AG09309 (cell line): ENCODE data around the gene TLNRD1.

Source experiments
- DNase-seq: peaks from one replicate; pipeline ENCODE4 v3.0.0-alpha.2; 2010; ENCODE audit warnings: low read depth
- H3K4me3 ChIP-seq: 2 replicates; pipeline ENCODE4 v1.5.1; 2011; ENCODE audit warnings: mild to moderate bottlenecking, low read depth, low read length, moderate library complexity; ENCODE audit not compliant: control insufficient read depth
- TF ChIP-seq, protein P1 (sequence below): IDR thresholded peaks from 2 replicates; pipeline ENCODE4 v1.5.1; 2011; ENCODE audit warnings: mild to moderate bottlenecking, low read depth, low read length, inconsistent platforms; ENCODE audit not compliant: insufficient read depth, control insufficient read depth; ENCODE audit errors: missing control alignments

The TLNRD1 gene

DNA sequence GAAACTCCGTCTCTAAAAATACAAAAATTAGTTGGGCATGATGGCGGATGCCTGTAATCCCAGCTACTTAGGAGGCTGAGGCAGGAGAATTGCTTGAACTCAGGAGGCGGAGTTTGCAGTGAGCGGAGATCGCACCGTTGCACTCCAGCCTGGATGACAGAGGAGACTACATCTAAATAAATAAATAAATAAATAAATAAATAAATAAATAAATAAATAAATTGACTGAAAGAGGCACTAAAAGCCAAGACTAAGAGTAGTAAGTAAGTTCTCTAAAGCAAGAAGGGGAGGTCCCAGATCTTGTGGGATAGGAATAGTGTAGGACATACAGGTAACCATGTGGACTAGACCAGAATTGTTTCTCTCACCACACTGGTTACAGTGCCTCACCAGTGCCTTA lies 40.0 kb downstream of the TLNRD1 start:
- TF ChIP-seq, protein P1, sequence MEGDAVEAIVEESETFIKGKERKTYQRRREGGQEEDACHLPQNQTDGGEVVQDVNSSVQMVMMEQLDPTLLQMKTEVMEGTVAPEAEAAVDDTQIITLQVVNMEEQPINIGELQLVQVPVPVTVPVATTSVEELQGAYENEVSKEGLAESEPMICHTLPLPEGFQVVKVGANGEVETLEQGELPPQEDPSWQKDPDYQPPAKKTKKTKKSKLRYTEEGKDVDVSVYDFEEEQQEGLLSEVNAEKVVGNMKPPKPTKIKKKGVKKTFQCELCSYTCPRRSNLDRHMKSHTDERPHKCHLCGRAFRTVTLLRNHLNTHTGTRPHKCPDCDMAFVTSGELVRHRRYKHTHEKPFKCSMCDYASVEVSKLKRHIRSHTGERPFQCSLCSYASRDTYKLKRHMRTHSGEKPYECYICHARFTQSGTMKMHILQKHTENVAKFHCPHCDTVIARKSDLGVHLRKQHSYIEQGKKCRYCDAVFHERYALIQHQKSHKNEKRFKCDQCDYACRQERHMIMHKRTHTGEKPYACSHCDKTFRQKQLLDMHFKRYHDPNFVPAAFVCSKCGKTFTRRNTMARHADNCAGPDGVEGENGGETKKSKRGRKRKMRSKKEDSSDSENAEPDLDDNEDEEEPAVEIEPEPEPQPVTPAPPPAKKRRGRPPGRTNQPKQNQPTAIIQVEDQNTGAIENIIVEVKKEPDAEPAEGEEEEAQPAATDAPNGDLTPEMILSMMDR = no peak
- no peak overlapping the region for H3K4me3 ChIP-seq
- no peak for DNase-seq

DNA sequence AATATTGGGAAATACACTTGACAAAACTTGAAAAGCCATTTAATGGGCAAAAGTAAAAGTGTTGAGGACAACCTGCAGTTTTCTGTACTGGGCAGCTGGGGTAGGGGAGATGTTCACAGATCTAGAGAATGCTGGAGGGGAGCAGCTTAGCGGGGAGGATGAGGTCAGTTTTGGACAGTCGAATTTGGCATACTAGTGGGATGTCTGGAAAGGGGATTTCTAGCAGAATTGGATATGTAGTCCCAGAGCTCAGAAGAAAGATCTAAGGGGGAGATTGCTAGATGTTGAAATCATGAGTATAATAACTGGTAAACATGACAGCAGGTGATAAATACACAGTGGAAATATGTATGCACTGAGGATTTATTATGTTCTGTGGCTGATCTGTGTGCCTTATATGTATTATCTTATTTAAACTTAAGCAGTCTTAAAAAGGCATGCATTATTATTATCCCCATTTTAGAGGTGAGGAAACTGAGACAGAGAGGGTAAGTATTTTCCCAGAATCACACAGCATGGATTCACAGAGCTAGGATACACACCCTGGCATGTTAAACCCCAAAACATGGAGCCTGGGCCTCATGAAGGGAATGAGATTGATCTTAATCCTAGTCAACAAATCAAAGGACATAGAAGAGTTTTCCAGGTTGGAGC lies 42.7 kb downstream of the TLNRD1 start:
- TF ChIP-seq, protein P1 = no peak

DNA sequence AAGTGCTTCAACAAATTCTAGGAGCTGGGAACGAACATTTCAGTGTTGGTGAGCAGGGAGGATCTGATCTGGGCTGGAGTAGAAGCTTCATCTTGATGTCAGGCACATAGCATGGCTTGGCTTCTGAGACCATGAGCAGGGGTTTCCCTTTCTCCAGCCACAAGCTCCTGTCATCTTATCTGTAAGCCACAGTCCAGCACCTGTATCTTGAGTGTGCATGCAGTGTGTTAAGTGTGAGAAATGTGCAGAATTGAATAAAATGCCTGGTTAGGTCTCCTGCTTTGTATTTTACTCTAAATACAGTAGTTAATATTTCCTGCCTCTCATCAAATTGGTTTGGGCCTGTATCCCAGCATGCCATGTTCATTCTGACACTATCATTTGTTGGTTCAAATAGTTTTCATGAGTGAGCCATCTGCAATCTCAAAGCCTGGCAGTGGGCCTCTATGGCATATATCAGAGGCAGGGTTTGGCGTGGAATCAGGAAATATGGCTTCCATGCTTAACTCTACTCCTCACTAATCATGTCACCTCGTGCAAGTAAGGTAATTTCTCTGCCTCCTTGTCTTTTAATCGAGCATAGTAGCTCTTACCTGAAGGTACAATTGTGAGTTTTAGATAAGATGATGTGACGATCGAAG lies 43.3 kb downstream of the TLNRD1 start:
- no peak overlapping the region for H3K4me3 ChIP-seq
- TF ChIP-seq, protein P1 = no peak
- no peak for DNase-seq

More for the DNA sequence above, 42.7 kb downstream of the TLNRD1 start:
- no peak overlapping the region for H3K4me3 ChIP-seq
- DNase-seq = no peak

DNA sequence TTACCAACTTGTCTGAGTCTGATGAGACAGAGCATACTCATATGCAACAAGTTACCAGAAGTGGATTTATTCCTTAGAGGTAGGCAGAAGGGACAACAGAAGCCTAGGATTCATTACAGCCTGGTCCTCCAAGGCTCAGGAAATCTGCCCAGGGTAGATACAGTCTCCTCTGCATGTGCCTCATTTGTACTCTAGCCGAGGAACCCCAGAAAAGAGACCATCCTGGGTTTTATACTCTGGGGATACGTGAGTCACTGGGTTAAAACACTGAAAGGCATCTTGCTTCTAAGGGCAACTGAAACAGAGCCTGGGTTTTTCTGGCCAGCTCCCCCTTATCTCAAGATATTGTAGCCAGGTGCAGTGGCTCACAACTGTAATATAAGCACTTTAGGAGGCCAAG lies 45.6 kb downstream of the TLNRD1 start:
- TF ChIP-seq, protein P1 = no peak
- DNase-seq = no peak

DNA sequence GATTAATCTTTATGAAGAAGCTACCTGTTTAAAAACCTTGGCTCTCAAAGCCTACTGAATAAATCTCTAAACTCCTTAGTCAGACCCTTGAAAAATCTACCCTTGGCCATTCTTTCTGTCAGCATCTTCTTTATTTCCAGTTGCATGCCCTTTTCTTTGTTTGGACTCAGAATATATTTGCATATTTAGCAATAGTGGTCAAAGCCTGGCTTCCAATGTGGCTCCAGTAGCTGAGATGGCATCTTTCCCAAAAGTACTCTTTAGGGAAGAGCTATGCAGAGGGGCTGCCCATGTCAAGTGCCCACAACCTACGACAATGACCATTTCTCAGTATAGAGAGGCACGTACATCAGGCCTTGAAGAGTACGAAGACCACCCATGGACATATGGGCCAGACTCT lies 47.2 kb downstream of the TLNRD1 start:
- TF ChIP-seq, protein P1 = no peak
- no peak overlapping the region for H3K4me3 ChIP-seq
- DNase-seq = no peak

More for the DNA sequence above, 45.6 kb downstream of the TLNRD1 start:
- H3K4me3 ChIP-seq = no peak overlapping the region

DNA sequence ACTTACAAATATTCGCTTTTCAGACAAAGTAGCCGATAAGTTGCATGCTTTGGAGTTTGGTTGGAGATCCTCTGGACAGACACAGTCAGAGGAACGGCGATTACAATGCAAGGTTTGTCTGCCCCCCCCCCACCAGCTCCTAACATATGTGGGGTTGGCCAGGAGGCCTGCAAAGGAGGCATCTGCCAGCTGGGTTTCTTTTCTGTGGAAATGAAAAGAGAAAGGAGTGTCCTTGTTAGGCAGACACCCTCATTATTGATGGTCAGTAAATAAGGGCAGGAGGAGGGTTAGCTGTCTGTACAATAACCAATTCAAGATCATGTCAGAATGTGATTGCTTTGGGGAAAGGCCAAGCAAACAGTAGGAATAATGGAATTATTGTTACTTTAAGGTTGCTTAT lies 49.1 kb downstream of the TLNRD1 start:
- no peak overlapping the region for H3K4me3 ChIP-seq
- no peak for DNase-seq
- TF ChIP-seq, protein P1 = no peak
